CD14-positive monocyte (primary cell): ENCODE results near the gene PCDHB7. TPM values are rescaled to one million over a fixed set of nuclear protein-coding genes. Genes with fewer than 3 reads are reported as not detected.

ENCODE experiments used
- DNase-seq, 3 donors: peaks; one replicate each; pipeline ENCODE4 v3.0.0-alpha.2; 2011 to 2022
- H2AFZ ChIP-seq: 2 replicates; pipeline ENCODE4 v1.6.0; 2012; ENCODE audit warnings: mild to moderate bottlenecking, low read depth, low read length, inconsistent platforms; ENCODE audit not compliant: insufficient read depth, poor library complexity, severe bottlenecking
- H3K27ac ChIP-seq, 2 donors: 1 replicate in 1 of 2; 2 replicates in 1 of 2; pipeline ENCODE4 v1.5.1; 2012 to 2013; ENCODE audit warnings: low read length in 2 of 2, control low read depth in 1 of 2, inconsistent platforms in 1 of 2, low read depth in 1 of 2, mild to moderate bottlenecking in 1 of 2
- H3K27me3 ChIP-seq, 2 donors: one replicate each; pipeline versions ENCODE4 v1.6.0 to v1.6.1; 2011 to 2013; ENCODE audit warnings: low read length in 2 of 2; ENCODE audit not compliant: control insufficient read depth in 2 of 2, insufficient read depth in 2 of 2
- H3K36me3 ChIP-seq, 2 donors: replicated peaks in 1 of 2; 1 replicate in 1 of 2; 2 replicates in 1 of 2; pipeline versions ENCODE4 v1.5.1 to v1.6.1; 2012 to 2013; ENCODE audit warnings: low read length in 2 of 2, control low read depth in 1 of 2, inconsistent platforms in 1 of 2, mild to moderate bottlenecking in 1 of 2; ENCODE audit not compliant: insufficient read depth in 2 of 2, control insufficient read depth in 1 of 2
- H3K4me1 ChIP-seq, 2 donors: 1 replicate in 1 of 2; 2 replicates in 1 of 2; pipeline versions ENCODE4 v1.5.1 to v1.6.1; 2012 to 2013; ENCODE audit warnings: low read length in 2 of 2, control low read depth in 1 of 2, inconsistent platforms in 1 of 2, mild to moderate bottlenecking in 1 of 2, moderate library complexity in 1 of 2; ENCODE audit not compliant: insufficient read depth in 2 of 2, control insufficient read depth in 1 of 2
- H3K4me2 ChIP-seq: replicated peaks from 2 replicates; pipeline ENCODE3; 2012; ENCODE audit warnings: low read length, moderate library complexity, mild to moderate bottlenecking; ENCODE audit not compliant: poor library complexity, severe bottlenecking; ENCODE audit errors: extremely low read depth
- H3K4me3 ChIP-seq, 3 experiments: fragments of 200-600 bp in 1 of 3; sonication (generic) in 1 of 3; replicated peaks in 1 of 3; 1 replicate in 2 of 3; 2 replicates in 1 of 3; pipeline ENCODE4 v1.5.1; 2011 to 2013; ENCODE audit warnings: low read length in 3 of 3, mild to moderate bottlenecking in 3 of 3, control low read depth in 2 of 3, low read depth in 2 of 3, inconsistent platforms in 1 of 3, moderate library complexity in 1 of 3
- H3K79me2 ChIP-seq: 2 replicates; pipeline ENCODE4 v1.6.0; 2012; ENCODE audit warnings: mild to moderate bottlenecking, control low read depth, inconsistent platforms, low read length, moderate library complexity; ENCODE audit not compliant: insufficient read depth
- H3K9ac ChIP-seq: 2 replicates; pipeline ENCODE4 v1.6.0; 2017; ENCODE audit warnings: low read length, mild to moderate bottlenecking; ENCODE audit not compliant: insufficient read depth, poor library complexity, severe bottlenecking
- H3K9me3 ChIP-seq, 2 donors: replicated peaks in 1 of 2; 1 replicate in 1 of 2; 2 replicates in 1 of 2; pipeline versions ENCODE4 v1.5.1 to v1.6.1; 2012 to 2013; ENCODE audit warnings: low read length in 2 of 2, control low read depth in 1 of 2; ENCODE audit not compliant: control insufficient read depth in 1 of 2, insufficient read depth in 1 of 2
- H4K20me1 ChIP-seq: 2 replicates; pipeline ENCODE4 v1.6.0; 2012; ENCODE audit warnings: mild to moderate bottlenecking, low read length, control low read depth, moderate library complexity; ENCODE audit not compliant: insufficient read depth
- H3K27ac Mint-ChIP-seq, 7 donors: one replicate each; pipeline ENCODE4 v1.8.0; 2020; ENCODE audit warnings: mild to moderate bottlenecking in 7 of 7, mixed read lengths in 7 of 7, moderate library complexity in 6 of 7, inconsistent platforms in 2 of 7
- H3K27me3 Mint-ChIP-seq, 3 donors: one replicate each; pipeline ENCODE4 v1.8.0; 2021 to 2022; ENCODE audit warnings: low read depth in 3 of 3, mild to moderate bottlenecking in 3 of 3, mixed read lengths in 3 of 3, moderate library complexity in 3 of 3, inconsistent platforms in 1 of 3
- H3K36me3 Mint-ChIP-seq, 2 donors: one replicate each; pipeline ENCODE4 v1.8.0; 2020; ENCODE audit warnings: mixed read lengths in 2 of 2, inconsistent platforms in 1 of 2, mild to moderate bottlenecking in 1 of 2
- H3K4me1 Mint-ChIP-seq: one replicate; pipeline ENCODE4 v1.8.0; 2020; ENCODE audit warnings: mild to moderate bottlenecking, mixed read lengths
- H3K4me3 Mint-ChIP-seq, 2 donors: one replicate each; pipeline ENCODE4 v1.8.0; 2020; ENCODE audit warnings: mild to moderate bottlenecking in 2 of 2, mixed read lengths in 2 of 2, moderate library complexity in 1 of 2
- H3K9me3 Mint-ChIP-seq, 7 donors: one replicate each; pipeline ENCODE4 v1.8.0; 2020 to 2022; ENCODE audit warnings: mixed read lengths in 7 of 7, mild to moderate bottlenecking in 6 of 7, moderate library complexity in 6 of 7, inconsistent platforms in 2 of 7
- CTCF ChIP-seq: fragments of 200-600 bp; IDR thresholded peaks from one replicate; pipeline ENCODE4 v1.8.0; 2022; ENCODE audit warnings: antibody characterized with exemption, mild to moderate bottlenecking
- WGBS: methylation state at CpG from one replicate; pipeline ENCODE4 v1.1.5; 2013; ENCODE audit warnings: missing lambda C conversion rate; ENCODE audit not compliant: insufficient coverage; 5-methylcytosine and 5-hydroxymethylcytosine counted together
- intact Hi-C, 2 donors: fragments of 100-400 bp; cut with micrococcal nuclease; formaldehyde crosslinking; loops; one replicate each; pipeline versions ENCODE4 v1.15.0 to v1.15.1; 2023
- polyA plus RNA-seq, 3 donors: library from polyadenylated mRNA; depleted of rRNA in 1 of 3; unstranded in 2 of 3; stranded (reverse) in 1 of 3; fragments of 300-500 nt in 2 of 3; fragments of >200 nt in 1 of 3; fragmentation: Illumina TruSeq in 2 of 3; gene quantifications; 1 replicate in 2 of 3; 2 replicates in 1 of 3; pipeline ENCODE4 v1.2.3, GENCODE V29; 2012 to 2021

PCDHB7 gene
- polyA plus RNA-seq, 3 donors, result not detected

- Mint-ChIP-seq H3K27me3 (peaks cover 2 to 21% (median 12%) of the 10 kb centered on the region in 3 donors), H3K27ac (peak within 1 kb of the TSS in 1 of 7 donors; percentile 9)
Observed at GRCh38 chr5:141149812-141150211, 22.6 kb upstream of the PCDHB7 start, which contains the start of gene PCDHB6. TSS of gene PCDHB6 (plus strand) at chr5:141150057. CDS start at chr5:141150258, 201 bp downstream.

GRCh38 chr5:141150224-141150992 is 22.0 kb upstream of the PCDHB7 start:
- no peaks in the 10 kb centered on the region for H4K20me1 ChIP-seq
- no peak overlapping the region for H3K27ac ChIP-seq
- no peak overlapping the region for H3K4me3 ChIP-seq
- H3K36me3 ChIP-seq, result no peaks in the 10 kb centered on the region
- H3K27ac Mint-ChIP-seq, result peak overlapping the region in 1 of 7 donors; percentile 9
- intact Hi-C loops, result no loop called here
- H3K36me3 Mint-ChIP-seq, result no peaks in the 10 kb centered on the region
- H3K4me3 Mint-ChIP-seq, result no peak overlapping the region
- peaks cover 26 to 45% (median 39%) of the 10 kb centered on the region in 7 donors for H3K9me3 Mint-ChIP-seq
- H3K9ac ChIP-seq, result no peak overlapping the region
- H3K4me1 Mint-ChIP-seq, result no peaks in the 10 kb centered on the region
- no peak overlapping the region for H2AFZ ChIP-seq
- TF ChIP-seq CTCF, result no peak
- no peaks in the 10 kb centered on the region for H3K79me2 ChIP-seq
- 41% methylated on average over 32 of the region's 33 CpGs for WGBS
- no peaks in the 10 kb centered on the region for H3K27me3 ChIP-seq
- no peak for DNase-seq
- peaks cover 31 to 41% of the 10 kb centered on the region in 2 donors for H3K9me3 ChIP-seq
- peaks cover 2 to 19% (median 12%) of the 10 kb centered on the region in 3 donors for H3K27me3 Mint-ChIP-seq
- H3K4me1 ChIP-seq, result no peaks in the 10 kb centered on the region
- H3K4me2 ChIP-seq, result no peak overlapping the region

More at GRCh38 chr5:141149812-141150211, 22.6 kb upstream of the PCDHB7 start, which contains the start of gene PCDHB6:
- no peak within 1 kb of the TSS for H3K27ac ChIP-seq
- 14% methylated on average over 13 of the region's 18 CpGs for WGBS
- Mint-ChIP-seq H3K4me1 (no peaks in the 10 kb centered on the region), H3K36me3 (no peaks in the 10 kb centered on the region), H3K4me3 (no peak within 1 kb of the TSS), H3K9me3 (peaks cover 26 to 41% (median 36%) of the 10 kb centered on the region in 7 donors)
- H3K4me3 ChIP-seq, result no peak within 1 kb of the TSS
- no peaks in the 10 kb centered on the region for H4K20me1 ChIP-seq
- no peak for DNase-seq
- H2AFZ ChIP-seq, result no peak within 1 kb of the TSS
- no peaks in the 10 kb centered on the region for H3K4me1 ChIP-seq
- no peak within 1 kb of the TSS for H3K9ac ChIP-seq
- no peaks in the 10 kb centered on the region for H3K79me2 ChIP-seq
- H3K9me3 ChIP-seq, result peaks cover 28 to 35% of the 10 kb centered on the region in 2 donors
- H3K36me3 ChIP-seq, result no peaks in the 10 kb centered on the region
- H3K4me2 ChIP-seq, result no peak within 1 kb of the TSS
- TF ChIP-seq CTCF, result no peak
- intact Hi-C loops, result no loop called here
- H3K27me3 ChIP-seq, result no peaks in the 10 kb centered on the region
